ENCODE results near the gene TTC17.
"Not testable (repeated sequence)": the region's sequence is repeated elsewhere in the genome, so short reads cannot be mapped to it uniquely, and the experiment has no call there.

The TTC17 gene

GRCh38 chr11:43328482-43328881 is 30.2 kb upstream of the TTC17 start:
- DNase-seq (ENCODE audit: low read depth) = no peak
- H3K4me3 ChIP-seq (ENCODE audit: low read depth, low read length) = no peak overlapping the region
- TF ChIP-seq CTCF (IDR thresholded peaks at IDR 0.05; ENCODE audit: low read depth, low read length, missing control alignments) = no peak

GRCh38 chr11:43341159-43341558 is 17.6 kb upstream of the TTC17 start:
- H3K4me3 ChIP-seq (ENCODE audit: low read depth, low read length) = no peak overlapping the region
- TF ChIP-seq CTCF (IDR thresholded peaks at IDR 0.05; ENCODE audit: low read depth, low read length, missing control alignments) = no peak
- DNase-seq (ENCODE audit: low read depth) = no peak

- H3K4me3 ChIP-seq (ENCODE audit: low read depth, low read length); DNase-seq (ENCODE audit: low read depth): not testable (repeated sequence)
Measured at GRCh38 chr11:43351426-43351825, 7.3 kb upstream of the TTC17 start.

- no peak for DNase-seq (ENCODE audit: low read depth)
- H3K4me3 ChIP-seq (ENCODE audit: low read depth, low read length) = no peak overlapping the region
- no peak for TF ChIP-seq CTCF (IDR thresholded peaks at IDR 0.05; ENCODE audit: low read depth, low read length, missing control alignments)
Measured at GRCh38 chr11:43354311-43354710, 4.4 kb upstream of the TTC17 start.

GRCh38 chr11:43356336-43356735 is 2.4 kb upstream of the TTC17 start:
- no peak for TF ChIP-seq CTCF (IDR thresholded peaks at IDR 0.05; ENCODE audit: low read depth, low read length, missing control alignments)
- no peak for DNase-seq (ENCODE audit: low read depth)
- H3K4me3 ChIP-seq (ENCODE audit: low read depth, low read length) = no peak overlapping the region

- no peak for DNase-seq (ENCODE audit: low read depth)
- peak overlapping the region; percentile 86 for H3K4me3 ChIP-seq (ENCODE audit: low read depth, low read length)
- no peak for TF ChIP-seq CTCF (IDR thresholded peaks at IDR 0.05; ENCODE audit: low read depth, low read length, missing control alignments)
Measured at GRCh38 chr11:43358279-43358800, 380 bp upstream of the TTC17 start.

- peak; percentile 57 for DNase-seq (ENCODE audit: low read depth)
- peak overlapping the region; percentile 86 for H3K4me3 ChIP-seq (ENCODE audit: low read depth, low read length)
- no peak for TF ChIP-seq CTCF (IDR thresholded peaks at IDR 0.05; ENCODE audit: low read depth, low read length, missing control alignments)
Measured at GRCh38 chr11:43359422-43359818, 700 bp downstream of the TTC17 start.
